ENCODE measurements around the gene CRAT. TPM values are rescaled to one million over a fixed set of nuclear protein-coding genes. Genes with fewer than 3 reads are reported as not detected.

Gene CRAT
- total and polyA plus RNA-seq, 8 donors, result 16.8 to 33.2 (median 25.7) TPM

DNA sequence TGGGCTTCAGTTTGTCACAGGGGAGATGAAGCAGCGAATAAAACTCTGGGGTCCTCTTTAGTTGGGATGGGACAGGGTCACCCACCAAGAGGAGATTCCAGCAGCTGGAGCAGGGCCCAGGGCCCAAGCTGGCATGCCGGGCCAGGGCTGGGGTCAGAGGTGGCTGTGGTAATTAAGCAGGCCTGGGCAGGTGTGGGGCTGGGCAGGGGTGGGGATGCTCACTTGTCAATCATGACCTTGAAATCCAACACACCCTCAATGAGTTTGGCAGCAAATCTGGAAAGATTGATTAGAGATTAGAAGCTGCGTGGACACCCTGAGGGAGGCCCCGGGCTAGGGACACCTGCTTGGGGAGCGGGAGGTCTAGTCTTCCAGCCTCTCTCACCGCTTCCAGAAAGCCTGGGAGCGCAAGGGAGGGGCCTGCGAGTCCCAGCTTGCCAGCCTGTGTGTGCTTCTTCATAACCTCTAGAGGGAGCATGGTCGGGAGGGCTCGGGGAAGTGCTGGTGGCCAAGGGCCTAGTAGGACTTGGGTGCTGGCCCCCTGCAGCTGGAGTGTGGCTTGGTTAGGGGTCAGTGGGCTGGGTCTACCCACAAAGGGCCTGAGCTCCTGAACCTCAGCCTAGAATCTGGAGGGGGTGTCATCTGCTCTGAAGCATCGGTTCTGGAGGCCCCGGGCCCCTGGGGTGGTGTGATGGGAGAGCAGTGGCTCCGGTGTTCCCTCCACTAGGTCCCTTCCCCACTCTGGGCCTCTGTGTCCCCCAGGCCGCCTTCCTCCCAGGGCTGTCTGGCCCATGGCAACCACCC, 7.6 kb downstream of the CRAT start:
- H3K4me3 ChIP-seq, result no peak overlapping the region
- peak; percentile 64 for ATAC-seq
- peak in 1 of 4 donors; percentile 9 for DNase-seq

GRCh38 chr9:129102095-129102525, 8.5 kb downstream of the CRAT start:
- H3K36me3 ChIP-seq, result peaks cover 0 to 21% of the 10 kb centered on the region in 2 donors
- H3K4me1 ChIP-seq, result no peaks in the 10 kb centered on the region
- TF ChIP-seq, protein P1, sequence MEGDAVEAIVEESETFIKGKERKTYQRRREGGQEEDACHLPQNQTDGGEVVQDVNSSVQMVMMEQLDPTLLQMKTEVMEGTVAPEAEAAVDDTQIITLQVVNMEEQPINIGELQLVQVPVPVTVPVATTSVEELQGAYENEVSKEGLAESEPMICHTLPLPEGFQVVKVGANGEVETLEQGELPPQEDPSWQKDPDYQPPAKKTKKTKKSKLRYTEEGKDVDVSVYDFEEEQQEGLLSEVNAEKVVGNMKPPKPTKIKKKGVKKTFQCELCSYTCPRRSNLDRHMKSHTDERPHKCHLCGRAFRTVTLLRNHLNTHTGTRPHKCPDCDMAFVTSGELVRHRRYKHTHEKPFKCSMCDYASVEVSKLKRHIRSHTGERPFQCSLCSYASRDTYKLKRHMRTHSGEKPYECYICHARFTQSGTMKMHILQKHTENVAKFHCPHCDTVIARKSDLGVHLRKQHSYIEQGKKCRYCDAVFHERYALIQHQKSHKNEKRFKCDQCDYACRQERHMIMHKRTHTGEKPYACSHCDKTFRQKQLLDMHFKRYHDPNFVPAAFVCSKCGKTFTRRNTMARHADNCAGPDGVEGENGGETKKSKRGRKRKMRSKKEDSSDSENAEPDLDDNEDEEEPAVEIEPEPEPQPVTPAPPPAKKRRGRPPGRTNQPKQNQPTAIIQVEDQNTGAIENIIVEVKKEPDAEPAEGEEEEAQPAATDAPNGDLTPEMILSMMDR (IDR thresholded peaks at IDR 0.05), result no peak
- H3K9me3 ChIP-seq, result no peaks in the 10 kb centered on the region
- DNase-seq (no peak), ATAC-seq (no peak)
- H3K4me3 ChIP-seq, result no peak overlapping the region
- H3K27me3 ChIP-seq, result no peaks in the 10 kb centered on the region
- intact Hi-C loops (cut with DNase I), result no loop called here
- no peak overlapping the region for H3K27ac ChIP-seq

More for the DNA sequence above, 7.6 kb downstream of the CRAT start:
- TF ChIP-seq, protein P1 (IDR thresholded peaks at IDR 0.05), result peak in 1 of 2 donors; percentile 50
- H3K27ac ChIP-seq, result no peak overlapping the region
- no peaks in the 10 kb centered on the region for H3K4me1 ChIP-seq
- peaks cover 0 to 18% of the 10 kb centered on the region in 2 donors for H3K36me3 ChIP-seq
- intact Hi-C loops (cut with DNase I), result no loop called here
- H3K27me3 ChIP-seq, result no peaks in the 10 kb centered on the region
- H3K9me3 ChIP-seq, result no peaks in the 10 kb centered on the region

DNA sequence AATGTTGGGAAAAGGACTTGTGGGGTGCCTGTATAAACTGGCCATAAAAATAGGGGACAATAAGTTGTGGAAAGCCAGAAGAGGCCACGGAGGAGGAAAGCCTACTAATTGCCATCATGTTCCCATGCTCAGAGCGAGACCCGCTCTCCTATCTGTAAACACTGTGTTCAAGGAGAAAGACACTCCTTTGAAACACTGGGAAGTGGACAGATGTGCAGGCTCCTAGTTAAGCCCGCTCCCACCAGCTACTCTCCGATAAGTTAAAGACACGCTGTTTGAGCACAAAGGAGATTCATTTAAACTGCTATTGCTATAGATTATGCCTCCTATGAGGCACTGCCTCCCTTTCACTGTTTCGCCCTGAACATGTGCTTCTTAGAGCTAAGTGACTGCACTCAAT, 9.3 kb downstream of the CRAT start:
- ATAC-seq (no peak), DNase-seq (no peak)
- Histone ChIP-seq H3K27me3 (no peaks in the 10 kb centered on the region), H3K36me3 (peaks cover 0 to 23% of the 10 kb centered on the region in 2 donors), H3K9me3 (no peaks in the 10 kb centered on the region), H3K27ac (no peak overlapping the region), H3K4me3 (no peak overlapping the region), H3K4me1 (no peaks in the 10 kb centered on the region)
- TF ChIP-seq, protein P1 (IDR thresholded peaks at IDR 0.05), result no peak
- intact Hi-C loops (cut with DNase I), result no loop called here

- TF ChIP-seq, protein P1 (IDR thresholded peaks at IDR 0.05), result no peak
- ATAC-seq, result no peak
Observed at GRCh38 chr9:129100383-129101169, 10.0 kb downstream of the CRAT start.

DNA sequence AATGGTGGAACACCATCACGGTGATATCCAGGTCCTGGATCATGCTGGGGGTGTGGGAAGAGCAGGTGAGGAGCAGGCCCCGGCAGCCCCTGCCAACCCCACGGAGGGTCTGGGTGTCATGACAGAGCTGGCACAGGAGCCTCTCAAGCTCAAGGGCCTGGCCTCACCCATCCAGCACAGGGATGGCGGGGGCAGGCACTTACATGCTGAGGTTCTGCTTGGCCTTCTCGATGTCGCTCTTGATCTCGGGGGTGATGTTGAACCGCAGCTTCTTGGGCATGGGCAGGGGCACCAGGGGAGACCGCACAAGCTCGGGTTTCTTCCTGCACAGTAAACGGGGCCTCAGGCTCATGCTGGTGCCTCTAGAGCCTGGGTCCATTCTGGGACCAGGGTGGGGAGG, 12.3 kb downstream of the CRAT start:
- no peak overlapping the region for H3K27ac ChIP-seq
- H3K27me3 ChIP-seq, result no peaks in the 10 kb centered on the region
- peaks cover 0 to 34% of the 10 kb centered on the region in 2 donors for H3K36me3 ChIP-seq
- no peak overlapping the region for H3K4me3 ChIP-seq
- no peak for DNase-seq
- H3K4me1 ChIP-seq, result no peaks in the 10 kb centered on the region
- intact Hi-C loops (cut with DNase I), result no loop called here
- no peak for ATAC-seq
- TF ChIP-seq, protein P1 (IDR thresholded peaks at IDR 0.05), result no peak
- H3K9me3 ChIP-seq, result no peaks in the 10 kb centered on the region

More at GRCh38 chr9:129100383-129101169, 10.0 kb downstream of the CRAT start:
- H3K36me3 ChIP-seq, result peaks cover 0 to 28% of the 10 kb centered on the region in 2 donors
- no peaks in the 10 kb centered on the region for H3K4me1 ChIP-seq
- H3K4me3 ChIP-seq, result no peak overlapping the region
- intact Hi-C loops (cut with DNase I), result no loop called here
- H3K27me3 ChIP-seq, result no peaks in the 10 kb centered on the region
- H3K27ac ChIP-seq, result no peak overlapping the region
- no peak for DNase-seq
- no peaks in the 10 kb centered on the region for H3K9me3 ChIP-seq
